H1 (cell line): ENCODE results near the gene STT3A. TPM values are rescaled to one million over a fixed set of nuclear protein-coding genes. Genes with fewer than 3 reads are reported as not detected.

Source experiments
- CTCF ChIA-PET: fragments of 300-600 bp; sonication (Branson Sonifier 250); formaldehyde crosslinking; loops from one replicate; lab custom pipeline; 2021; ENCODE audit not compliant: partially characterized antibody; lab: Charles Lee
- POLR2A ChIA-PET: fragments of 300-600 bp; sonication (Branson Sonifier 250); formaldehyde crosslinking; loops from one replicate; lab custom pipeline; 2021; ENCODE audit warnings: inconsistent platforms; ENCODE audit not compliant: partially characterized antibody; lab: Charles Lee
- DNase-seq, 2 experiments: peaks; one replicate each; pipeline versions ENCODE4 v3.0.0 to v3.0.0-alpha.2; 2010 to 2022; ENCODE audit warnings: low spot score in 2 of 2, low read depth in 1 of 2, mixed read lengths in 1 of 2
- FAIRE-seq: peaks from 2 replicates; lab custom pipeline; 2011; peaks lifted over from hg19 to GRCh38; lab: Jason Lieb, UNC
- H2AFZ ChIP-seq: 2 replicates; pipeline ENCODE4 v1.8.1; 2012; ENCODE audit warnings: low read length, inconsistent platforms
- H2AK5ac ChIP-seq: 2 replicates; pipeline ENCODE4 v1.6.1; 2013; ENCODE audit warnings: low read depth, low read length
- H2BK120ac ChIP-seq: replicated peaks from 2 replicates; pipeline ENCODE3; 2013; ENCODE audit warnings: low read depth, low read length, inconsistent platforms
- H2BK12ac ChIP-seq: 2 replicates; pipeline ENCODE4 v1.6.1; 2013; ENCODE audit warnings: low read depth, low read length
- H2BK15ac ChIP-seq: 2 replicates; pipeline ENCODE4 v1.6.1; 2013; ENCODE audit warnings: low read length
- H2BK20ac ChIP-seq: 2 replicates; pipeline ENCODE4 v1.6.1; 2013; ENCODE audit warnings: low read length
- H2BK5ac ChIP-seq: 2 replicates; pipeline ENCODE4 v1.6.1; 2013; ENCODE audit warnings: low read depth, low read length
- H3K14ac ChIP-seq: 2 replicates; pipeline ENCODE4 v1.6.1; 2013; ENCODE audit warnings: inconsistent platforms; ENCODE audit not compliant: insufficient read length
- H3K18ac ChIP-seq: 2 replicates; pipeline ENCODE4 v1.6.1; 2013; ENCODE audit warnings: low read length; ENCODE audit errors: extremely low read depth
- H3K23ac ChIP-seq: 2 replicates; pipeline ENCODE4 v1.6.1; 2013; ENCODE audit warnings: inconsistent platforms; ENCODE audit not compliant: insufficient read length
- H3K23me2 ChIP-seq: 2 replicates; pipeline ENCODE4 v1.6.1; 2013; ENCODE audit warnings: low read depth, low read length
- H3K27ac ChIP-seq: 2 replicates; pipeline ENCODE4 v1.6.1; 2011; ENCODE audit warnings: low read depth, low read length, inconsistent platforms
- H3K27me3 ChIP-seq, 4 experiments: replicated peaks in 1 of 4; 1 replicate in 1 of 4; 2 replicates in 3 of 4; pipeline versions ENCODE4 v1.6.1 to v1.8.1; 2011 to 2013; ENCODE audit warnings: low read length in 3 of 4, mild to moderate bottlenecking in 3 of 4, inconsistent platforms in 2 of 4, mixed read lengths in 2 of 4, moderate library complexity in 1 of 4; ENCODE audit not compliant: control insufficient read depth in 3 of 4, insufficient read depth in 3 of 4; ENCODE audit errors: extremely low read depth in 1 of 4
- H3K36me3 ChIP-seq, 4 experiments: 2 replicates each; pipeline versions ENCODE4 v1.6.1 to v1.8.1; 2011 to 2013; ENCODE audit warnings: mild to moderate bottlenecking in 4 of 4, low read length in 3 of 4, moderate library complexity in 2 of 4, control low read depth in 1 of 4, inconsistent platforms in 1 of 4; ENCODE audit not compliant: insufficient read depth in 4 of 4, control insufficient read depth in 2 of 4
- H3K4ac ChIP-seq: replicated peaks from 2 replicates; pipeline ENCODE3; 2013; ENCODE audit warnings: low read length, low read depth, mixed read lengths, inconsistent platforms; ENCODE audit not compliant: insufficient read length
- H3K4me1 ChIP-seq, 4 experiments: replicated peaks in 1 of 4; 1 replicate in 1 of 4; 2 replicates in 3 of 4; pipeline versions ENCODE4 v1.6.1 to v1.8.1; 2011 to 2013; ENCODE audit warnings: low read length in 3 of 4, inconsistent platforms in 2 of 4, mixed read lengths in 1 of 4; ENCODE audit not compliant: insufficient read depth in 4 of 4, control insufficient read depth in 3 of 4
- H3K4me2 ChIP-seq, 2 experiments: 2 replicates each; pipeline versions ENCODE4 v1.6.1 to v1.8.1; 2011 to 2013; ENCODE audit warnings: low read depth in 2 of 2, low read length in 2 of 2, control low read depth in 1 of 2, inconsistent platforms in 1 of 2, mild to moderate bottlenecking in 1 of 2; ENCODE audit not compliant: insufficient read depth in 1 of 2
- H3K4me3 ChIP-seq, 4 experiments: fragments of 200-600, 300-600 bp in 1 of 4; sonication (generic), shearing (Covaris generic), sonication (Bioruptor Twin) in 1 of 4; 2 replicates each; pipeline versions ENCODE4 v1.5.1 to v1.8.1; 2011 to 2016; ENCODE audit warnings: low read length in 4 of 4, low read depth in 3 of 4, control low read depth in 2 of 4, inconsistent platforms in 2 of 4, mild to moderate bottlenecking in 2 of 4, mixed read lengths in 1 of 4, moderate library complexity in 1 of 4; ENCODE audit not compliant: insufficient read depth in 2 of 4; ENCODE audit errors: extremely low read depth in 1 of 4
- H3K56ac ChIP-seq: replicated peaks from 2 replicates; pipeline ENCODE3; 2013; ENCODE audit warnings: low read depth, mild to moderate bottlenecking, mixed read lengths, low read length, inconsistent platforms; ENCODE audit not compliant: insufficient read length
- H3K79me1 ChIP-seq: 2 replicates; pipeline ENCODE4 v1.6.1; 2013; ENCODE audit warnings: low read depth, low read length, control low read depth
- H3K79me2 ChIP-seq, 2 experiments: 2 replicates each; pipeline versions ENCODE4 v1.6.1 to v1.8.1; 2012 to 2013; ENCODE audit warnings: low read length in 2 of 2, mild to moderate bottlenecking in 2 of 2, inconsistent platforms in 1 of 2; ENCODE audit not compliant: insufficient read depth in 2 of 2, control insufficient read depth in 1 of 2
- H3K9ac ChIP-seq, 4 experiments: replicated peaks in 1 of 4; 1 replicate in 1 of 4; 2 replicates in 3 of 4; pipeline versions ENCODE4 v1.6.1 to v1.8.1; 2011 to 2013; ENCODE audit warnings: low read depth in 3 of 4, low read length in 3 of 4, control low read depth in 2 of 4, mild to moderate bottlenecking in 2 of 4, moderate library complexity in 2 of 4, inconsistent platforms in 1 of 4; ENCODE audit errors: extremely low read depth in 1 of 4
- H3K9me3 ChIP-seq, 2 experiments: 2 replicates each; pipeline versions ENCODE4 v1.6.1 to v1.8.1; 2012 to 2013; ENCODE audit warnings: mild to moderate bottlenecking in 2 of 2, moderate library complexity in 2 of 2, control low read depth in 1 of 2, inconsistent platforms in 1 of 2, low read depth in 1 of 2, low read length in 1 of 2, mixed read lengths in 1 of 2; ENCODE audit not compliant: insufficient read depth in 2 of 2
- H4K20me1 ChIP-seq, 2 experiments: replicated peaks in 1 of 2; 2 replicates each; pipeline versions ENCODE3 to v1.8.1; 2011 to 2013; ENCODE audit warnings: inconsistent platforms in 2 of 2, low read length in 2 of 2, mild to moderate bottlenecking in 1 of 2; ENCODE audit not compliant: insufficient read depth in 2 of 2, control insufficient read depth in 1 of 2
- H4K5ac ChIP-seq: 2 replicates; pipeline ENCODE4 v1.6.1; 2013; ENCODE audit warnings: low read length, low read depth, mixed read lengths, inconsistent platforms; ENCODE audit not compliant: insufficient read length
- H4K8ac ChIP-seq: 2 replicates; pipeline ENCODE4 v1.8.0; 2013; ENCODE audit warnings: mild to moderate bottlenecking, moderate library complexity, low read length, inconsistent platforms; ENCODE audit not compliant: insufficient read depth; ENCODE audit errors: extremely low read depth
- H4K91ac ChIP-seq: replicated peaks from 2 replicates; pipeline ENCODE3; 2013; ENCODE audit warnings: low read length, mixed read lengths, inconsistent platforms; ENCODE audit not compliant: insufficient read length
- BCL11A ChIP-seq, 2 experiments: IDR thresholded peaks; one replicate each; pipeline ENCODE4 v1.6.1; 2011; ENCODE audit warnings: low read depth in 2 of 2, low read length in 2 of 2, mild to moderate bottlenecking in 2 of 2
- CEBPB ChIP-seq: IDR thresholded peaks from 2 replicates; pipeline ENCODE4 v1.6.1; 2012; ENCODE audit warnings: low read depth, low read length
- EZH2 ChIP-seq: fragments of 200-600 bp; sonication (generic); IDR thresholded peaks from 2 replicates; pipeline ENCODE4 v1.7.1; 2012; ENCODE audit warnings: low read depth, mild to moderate bottlenecking, moderate library complexity, low read length, inconsistent platforms; ENCODE audit not compliant: severe bottlenecking
- FOSL1 ChIP-seq: IDR thresholded peaks from 2 replicates; pipeline ENCODE4 v1.6.1; 2011; ENCODE audit warnings: mild to moderate bottlenecking, low read depth, low read length, moderate library complexity; ENCODE audit not compliant: insufficient read depth
- GTF2F1 ChIP-seq: IDR thresholded peaks from 2 replicates; pipeline ENCODE4 v1.6.1; 2012; ENCODE audit warnings: low read depth, low read length, improper control_type of control experiment, borderline replicate concordance
- HDAC6 ChIP-seq: IDR thresholded peaks from one replicate; pipeline ENCODE4 v1.7.1; 2012; ENCODE audit warnings: low read depth, mild to moderate bottlenecking, inconsistent platforms, low read length, moderate library complexity
- JUND ChIP-seq: IDR thresholded peaks from 2 replicates; pipeline ENCODE4 v1.6.1; 2011; ENCODE audit warnings: mild to moderate bottlenecking, improper control_type of control experiment, low read length
- NRF1 ChIP-seq: IDR thresholded peaks from 2 replicates; pipeline ENCODE4 v1.6.1; 2011; ENCODE audit warnings: mild to moderate bottlenecking, low read depth, low read length, improper control_type of control experiment
- PHF8 ChIP-seq: fragments of 200-600 bp; sonication (generic); conservative IDR thresholded peaks from 2 replicates; pipeline ENCODE4 v1.7.1; 2012; ENCODE audit warnings: low read depth, mild to moderate bottlenecking, inconsistent platforms, low read length, moderate library complexity
- POLR2AphosphoS5 ChIP-seq: IDR thresholded peaks from 2 replicates; pipeline ENCODE4 v1.6.1; 2011; ENCODE audit warnings: low read depth, low read length
- POU5F1 ChIP-seq: IDR thresholded peaks from 2 replicates; pipeline ENCODE4 v1.6.1; 2011; ENCODE audit warnings: low read depth, mild to moderate bottlenecking, low read length, moderate library complexity
- RFX5 ChIP-seq: IDR thresholded peaks from 2 replicates; pipeline ENCODE4 v1.6.1; 2011; ENCODE audit warnings: low read depth, low read length, improper control_type of control experiment, borderline replicate concordance
- SAP30 ChIP-seq: fragments of 300-600 bp; sonication (generic); IDR thresholded peaks from 2 replicates; pipeline ENCODE4 v1.7.1; 2012; ENCODE audit warnings: low read length, moderate library complexity, mild to moderate bottlenecking, inconsistent platforms; ENCODE audit not compliant: insufficient read depth, insufficient replicate concordance
- SUZ12 ChIP-seq: fragments of 200-600 bp; sonication (generic); IDR thresholded peaks from 2 replicates; pipeline ENCODE4 v1.6.1; 2012; ENCODE audit warnings: mild to moderate bottlenecking, inconsistent platforms, low read length, moderate library complexity, mixed read lengths
- TBP ChIP-seq: IDR thresholded peaks from 2 replicates; pipeline ENCODE4 v1.6.1; 2011; ENCODE audit warnings: low read depth, low read length, improper control_type of control experiment
- polyA plus RNA-seq, 7 experiments: library from polyadenylated mRNA; depleted of rRNA in 3 of 7; stranded (reverse) in 5 of 7; unstranded in 2 of 7; fragments of >200 nt in 5 of 7; fragments of 200-250 nt in 2 of 7; gene quantifications; 1 replicate in 5 of 7; 2 replicates in 1 of 7; 4 replicates in 1 of 7; pipeline versions ENCODE4 v1.2.1 to v1.2.3, GENCODE V29; 2011 to 2013; ENCODE audit warnings: missing spikeins in 2 of 7, mixed read lengths in 2 of 7
- total RNA-seq: library from RNA; stranded (reverse); fragmentation: NEBNext Ultra II Directional; extraction: Animal tissue kit (Norgen Biotek cat#: 25700); gene quantifications from 2 replicates; pipeline ENCODE4 v1.2.1, GENCODE V29; 2021

STT3A gene
- total and polyA plus RNA-seq, 2 of the 8 experiments (the other 6 are each of a cell fraction or from before 2014, with no cell fraction given) = 173 to 211 TPM

DNA sequence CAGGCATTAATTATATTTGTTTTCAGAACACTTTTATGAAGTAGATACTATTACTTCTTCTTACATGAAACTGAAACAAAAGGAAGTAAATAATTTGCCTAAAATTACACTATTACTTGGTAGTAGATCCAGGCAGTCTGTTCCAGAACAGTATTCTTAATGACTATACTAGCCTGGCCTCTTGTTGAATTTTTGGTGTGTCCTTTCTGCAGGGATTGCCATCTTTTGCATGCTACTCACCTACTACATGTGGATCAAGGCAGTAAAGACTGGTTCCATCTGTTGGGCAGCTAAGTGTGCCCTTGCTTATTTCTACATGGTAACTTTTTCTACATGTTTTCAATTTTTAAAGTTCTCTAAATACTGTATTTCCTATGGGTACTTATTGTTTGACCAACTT is 12.8 kb downstream of the STT3A start:
- CTCF ChIA-PET = no interaction called here
- Histone ChIP-seq H2BK5ac (no peak overlapping the region), H2BK12ac (no peak overlapping the region), H2AK5ac (no peak overlapping the region), H3K4ac (no peak overlapping the region), H3K14ac (no peak overlapping the region), H3K27ac (no peak overlapping the region), H2BK15ac (no peak overlapping the region), H4K5ac (no peak overlapping the region), H3K23me2 (no peaks in the 10 kb centered on the region)
- TF ChIP-seq BCL11A (IDR thresholded peaks at IDR 0.05; ENCODE audit: low read depth in 2 of 2, low read length in 2 of 2) (no peak), FOSL1 (no peak), RFX5 (no peak), POLR2AphosphoS5 (no peak), CEBPB (no peak), SAP30 (no peak), EZH2 (no peak), POU5F1 (no peak), TBP (no peak), GTF2F1 (no peak), HDAC6 (no peak), SUZ12 (no peak), PHF8 (no peak), JUND (no peak), NRF1 (no peak)
- TF ChIP-seq, all 59 proteins: peak for 0
- no peaks in the 10 kb centered on the region for H3K79me1 ChIP-seq
- H2BK20ac ChIP-seq = no peak overlapping the region
- no peak overlapping the region for H3K18ac ChIP-seq
- H3K27me3 ChIP-seq = no peaks in the 10 kb centered on the region
- FAIRE-seq (no peak), DNase-seq (no peak)
- H3K9me3 ChIP-seq = no peaks in the 10 kb centered on the region
- peaks cover 37 to 91% (median 72%) of the 10 kb centered on the region in 4 experiments for H3K36me3 ChIP-seq
- H3K23ac ChIP-seq = no peak overlapping the region
- no peaks in the 10 kb centered on the region for H3K79me2 ChIP-seq
- H3K56ac ChIP-seq = no peak overlapping the region
- no peak overlapping the region for H4K91ac ChIP-seq
- H2AFZ ChIP-seq = no peak overlapping the region
- no peak overlapping the region for H3K4me3 ChIP-seq
- H4K8ac ChIP-seq = no peak overlapping the region
- no peak overlapping the region for H3K9ac ChIP-seq
- POLR2A ChIA-PET = interaction anchor here (1.1 kb wide), 2 partner anchors 21 to 46 kb away, joined by 3 to 4 read pairs; no protein-coding TSS in a partner anchor
- no peak overlapping the region for H2BK120ac ChIP-seq
- no peak overlapping the region for H3K4me2 ChIP-seq
- H4K20me1 ChIP-seq = peaks cover 0 to 5% of the 10 kb centered on the region in 2 experiments
- no peaks in the 10 kb centered on the region for H3K4me1 ChIP-seq
